Smooth muscle cell (in vitro differentiated cells): ENCODE data around the gene FBXW11. TPM values are rescaled to one million over a fixed set of nuclear protein-coding genes. Genes with fewer than 3 reads are reported as not detected.

Experiments used
- DNase-seq: peaks from one replicate; lab custom pipeline; 2025; ENCODE audit not compliant: unreplicated experiment; lab: John Stamatoyannopoulos, UW
- H2AFZ ChIP-seq: fragments of 200-600 bp; sonication (generic); 2 replicates; pipeline ENCODE4 v1.6.0; 2016; ENCODE audit warnings: antibody characterized with exemption, low read depth, mild to moderate bottlenecking
- H3F3A ChIP-seq: fragments of 200-600 bp; sonication (generic); 2 replicates; pipeline ENCODE4 v1.6.0; 2017; ENCODE audit warnings: antibody characterized with exemption, low read depth
- H3K27ac ChIP-seq: fragments of 200-600 bp; sonication (generic); 2 replicates; pipeline ENCODE4 v1.5.1; 2016; ENCODE audit warnings: low read depth, mild to moderate bottlenecking
- H3K27me3 ChIP-seq: fragments of 200-600 bp; sonication (generic); 2 replicates; pipeline ENCODE4 v1.6.1; 2016; ENCODE audit warnings: low read depth, mild to moderate bottlenecking
- H3K36me3 ChIP-seq: fragments of 200-600 bp; sonication (generic); 2 replicates; pipeline ENCODE4 v1.5.1; 2016; ENCODE audit warnings: low read depth
- H3K4me1 ChIP-seq: fragments of 200-600 bp; sonication (generic); 2 replicates; pipeline ENCODE4 v1.5.1; 2016; ENCODE audit warnings: low read depth
- H3K4me2 ChIP-seq: fragments of 200-600 bp; sonication (generic); 2 replicates; pipeline ENCODE4 v1.6.0; 2016; ENCODE audit warnings: mild to moderate bottlenecking
- H3K4me3 ChIP-seq: fragments of 200-600 bp; sonication (generic); 2 replicates; pipeline ENCODE4 v1.5.1; 2016; ENCODE audit warnings: mild to moderate bottlenecking
- H3K79me2 ChIP-seq: fragments of 200-600 bp; sonication (generic); 2 replicates; pipeline ENCODE4 v1.6.0; 2016; ENCODE audit warnings: low read depth, mild to moderate bottlenecking
- H3K9ac ChIP-seq: fragments of 200-600 bp; sonication (generic); 2 replicates; pipeline ENCODE4 v1.6.0; 2016; ENCODE audit warnings: low read depth
- H3K9me3 ChIP-seq: fragments of 200-600 bp; sonication (generic); replicated peaks from 2 replicates; pipeline ENCODE4 v1.5.1; 2016; ENCODE audit warnings: low read depth
- H4K20me1 ChIP-seq: fragments of 200-600 bp; sonication (generic); 2 replicates; pipeline ENCODE4 v1.6.0; 2016; ENCODE audit warnings: low read depth
- WGBS: methylation state at CpG from one replicate; pipeline ENCODE4 v1.1.7; 2016; ENCODE audit warnings: low lambda C conversion rate; 5-methylcytosine and 5-hydroxymethylcytosine counted together
- polyA plus RNA-seq: library from polyadenylated mRNA; unstranded; fragments of >200 nt; fragmentation: Nextera tagmentation; extraction: Ambion mirVana; gene quantifications from 2 replicates; pipeline ENCODE4 v1.2.1, GENCODE V29; 2016
- total RNA-seq: library from RNA; depleted of rRNA; stranded (reverse); fragments of >200 nt; gene quantifications from 2 replicates; pipeline ENCODE4 v1.2.3, GENCODE V29; 2014
- TF ChIP-seq, protein P1 (sequence below): fragments of 200-600 bp; sonication (generic); IDR thresholded peaks from 2 replicates; pipeline ENCODE4 v1.5.1; 2017; ENCODE audit warnings: borderline replicate concordance, mild to moderate bottlenecking, antibody characterized with exemption; ENCODE audit not compliant: insufficient read depth, poor library complexity, severe bottlenecking

The FBXW11 gene
- total and polyA plus RNA-seq, 2 experiments from 2014 or later = 27.4 to 83.7 TPM

DNA sequence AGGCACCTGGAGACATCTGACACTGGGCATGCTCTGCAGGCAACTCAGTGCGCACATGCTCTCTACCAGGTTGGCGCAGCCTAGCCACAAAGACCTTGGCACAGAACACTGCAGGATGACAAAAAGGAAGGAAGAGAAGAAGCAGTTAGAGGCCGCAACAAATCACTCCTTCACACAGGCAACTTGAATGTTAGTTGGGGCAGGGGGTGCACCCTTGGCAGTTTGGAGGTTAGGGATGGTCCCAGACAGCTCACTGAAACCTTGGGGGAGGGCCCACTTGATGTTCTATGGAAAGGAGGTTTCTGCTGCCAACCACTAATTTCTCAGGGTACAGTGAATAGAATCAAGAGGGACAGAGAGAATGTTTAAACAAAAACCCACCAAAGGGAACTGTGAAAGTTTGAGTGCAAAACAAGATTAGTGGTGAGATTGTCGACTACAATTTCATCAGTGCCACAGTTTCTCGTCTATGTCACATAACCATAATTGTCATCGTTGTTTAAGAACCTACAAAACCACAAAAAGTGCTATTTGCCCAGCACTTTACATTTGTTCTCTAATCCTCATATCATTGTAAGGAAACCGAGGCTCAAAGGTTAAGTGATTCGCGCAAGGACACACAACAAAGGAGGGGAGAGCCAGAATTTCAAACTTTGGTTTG lies 48.7 kb downstream of the FBXW11 start:
- Histone ChIP-seq H3K79me2 (peaks cover 94% of the 10 kb centered on the region), H3F3A (peaks cover 13% of the 10 kb centered on the region), H3K4me3 (no peak overlapping the region), H3K27ac (no peak overlapping the region), H3K9ac (no peak overlapping the region), H3K4me1 (peaks cover 41% of the 10 kb centered on the region), H3K27me3 (no peaks in the 10 kb centered on the region), H4K20me1 (peaks cover 100% of the 10 kb centered on the region), H3K36me3 (no peaks in the 10 kb centered on the region), H3K9me3 (no peaks in the 10 kb centered on the region), H2AFZ (no peak overlapping the region), H3K4me2 (no peak overlapping the region)
- 79% methylated on average over 9 of the region's 9 CpGs for WGBS
- TF ChIP-seq, protein P1, sequence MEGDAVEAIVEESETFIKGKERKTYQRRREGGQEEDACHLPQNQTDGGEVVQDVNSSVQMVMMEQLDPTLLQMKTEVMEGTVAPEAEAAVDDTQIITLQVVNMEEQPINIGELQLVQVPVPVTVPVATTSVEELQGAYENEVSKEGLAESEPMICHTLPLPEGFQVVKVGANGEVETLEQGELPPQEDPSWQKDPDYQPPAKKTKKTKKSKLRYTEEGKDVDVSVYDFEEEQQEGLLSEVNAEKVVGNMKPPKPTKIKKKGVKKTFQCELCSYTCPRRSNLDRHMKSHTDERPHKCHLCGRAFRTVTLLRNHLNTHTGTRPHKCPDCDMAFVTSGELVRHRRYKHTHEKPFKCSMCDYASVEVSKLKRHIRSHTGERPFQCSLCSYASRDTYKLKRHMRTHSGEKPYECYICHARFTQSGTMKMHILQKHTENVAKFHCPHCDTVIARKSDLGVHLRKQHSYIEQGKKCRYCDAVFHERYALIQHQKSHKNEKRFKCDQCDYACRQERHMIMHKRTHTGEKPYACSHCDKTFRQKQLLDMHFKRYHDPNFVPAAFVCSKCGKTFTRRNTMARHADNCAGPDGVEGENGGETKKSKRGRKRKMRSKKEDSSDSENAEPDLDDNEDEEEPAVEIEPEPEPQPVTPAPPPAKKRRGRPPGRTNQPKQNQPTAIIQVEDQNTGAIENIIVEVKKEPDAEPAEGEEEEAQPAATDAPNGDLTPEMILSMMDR = no peak
- DNase-seq = no peak

DNA sequence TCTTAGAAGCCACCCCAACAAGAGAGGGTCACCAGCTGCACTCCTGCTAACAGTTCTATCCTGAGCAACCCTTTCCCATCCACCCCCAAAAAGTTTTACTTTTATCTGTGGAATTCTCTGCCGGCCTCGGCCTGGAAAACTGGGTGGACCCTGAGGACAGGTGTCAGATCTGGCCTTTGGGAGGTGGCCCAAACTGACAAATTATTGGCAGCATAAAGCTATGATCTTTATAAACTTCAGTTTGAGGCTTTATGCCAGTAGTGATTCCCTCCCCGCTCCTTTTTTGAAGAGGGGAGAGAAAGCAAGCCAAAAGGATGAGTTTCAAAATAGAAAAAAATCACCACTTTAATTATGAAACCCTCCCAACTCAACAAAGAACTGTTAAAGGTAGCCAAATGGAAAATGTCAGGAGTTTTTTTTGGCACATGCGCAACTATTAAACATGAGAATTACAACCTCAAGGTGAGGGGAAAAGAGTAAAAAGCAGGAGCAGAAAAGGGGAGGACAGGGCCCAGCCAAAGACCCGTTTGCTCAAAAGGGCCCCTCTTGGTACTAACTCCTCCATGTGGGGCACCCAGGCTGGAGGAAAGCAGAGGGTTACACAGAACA lies 49.4 kb downstream of the FBXW11 start:
- Histone ChIP-seq H3K36me3 (no peaks in the 10 kb centered on the region), H3K4me3 (no peak overlapping the region), H4K20me1 (peaks cover 98% of the 10 kb centered on the region), H3K27me3 (no peaks in the 10 kb centered on the region), H3K9ac (no peak overlapping the region), H3F3A (peaks cover 13% of the 10 kb centered on the region), H3K79me2 (peaks cover 93% of the 10 kb centered on the region), H3K4me2 (no peak overlapping the region), H3K4me1 (peaks cover 41% of the 10 kb centered on the region), H3K27ac (peak overlapping the region; percentile 12), H3K9me3 (no peaks in the 10 kb centered on the region), H2AFZ (no peak overlapping the region)
- no peak for DNase-seq
- WGBS = 85% methylated on average over 5 of the region's 5 CpGs
- TF ChIP-seq, protein P1 = no peak

DNA sequence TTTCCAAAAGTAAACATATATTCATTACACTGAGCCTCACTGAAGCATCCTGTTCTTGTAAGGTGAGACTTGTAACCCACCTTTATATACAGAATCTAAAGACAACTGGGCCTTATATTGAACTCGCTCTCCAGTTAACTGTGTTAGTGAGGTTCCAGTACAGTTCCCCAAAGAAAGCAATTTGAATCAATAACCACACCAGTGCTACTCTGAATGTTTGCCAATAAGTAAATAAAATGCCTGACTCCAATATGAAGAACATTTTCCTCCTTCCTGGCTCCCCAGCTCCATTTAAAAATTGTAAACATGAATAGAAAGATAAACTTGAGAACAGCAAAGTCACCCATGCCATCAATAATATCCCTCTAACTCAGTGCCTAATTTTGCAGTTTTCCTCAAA lies 50.1 kb downstream of the FBXW11 start:
- Histone ChIP-seq H3K27me3 (no peaks in the 10 kb centered on the region), H3F3A (peaks cover 13% of the 10 kb centered on the region), H3K4me3 (no peak overlapping the region), H3K9me3 (no peaks in the 10 kb centered on the region), H4K20me1 (peaks cover 98% of the 10 kb centered on the region), H3K4me2 (no peak overlapping the region), H3K79me2 (peaks cover 93% of the 10 kb centered on the region), H3K9ac (no peak overlapping the region), H2AFZ (no peak overlapping the region), H3K27ac (peak overlapping the region; percentile 12), H3K36me3 (no peaks in the 10 kb centered on the region), H3K4me1 (peaks cover 41% of the 10 kb centered on the region)
- 96% methylated on average over 1 of the region's 1 CpG for WGBS
- DNase-seq = no peak
- TF ChIP-seq, protein P1 = no peak
